NCI-H510A (cell line): ENCODE measurements around the gene HMGCS1.
A peak's percentile ranks its signal among the peaks of the same experiment; 100 is the strongest.
"Not testable (repeated sequence)": the region's sequence is repeated elsewhere in the genome, so short reads cannot be mapped to it uniquely, and the experiment has no call there.

Source experiments
- DNase-seq: peaks from one replicate; lab custom pipeline; 2025; lab: John Stamatoyannopoulos, UW

Gene HMGCS1

GRCh38 chr5:43313035-43313853 lies at the start of gene HMGCS1:
Gene HMGCS1 (minus strand): TSS chr5:43313412. CDS start chr5:43298965, 14,447 bp downstream.
- DNase-seq, result peak; percentile 98

- no peak for DNase-seq
These were observed 45.5 kb upstream of the HMGCS1 start for GRCh38 chr5:43358726-43359125.

- no peak for DNase-seq
These were observed 45.1 kb upstream of the HMGCS1 start for GRCh38 chr5:43358301-43358700.

GRCh38 chr5:43357878-43358281 lies 44.7 kb upstream of the HMGCS1 start:
- DNase-seq, result no peak

- DNase-seq, result no peak
These were observed 43.9 kb upstream of the HMGCS1 start for GRCh38 chr5:43357067-43357466.

- no peak for DNase-seq
These were observed 41.6 kb upstream of the HMGCS1 start for GRCh38 chr5:43354774-43355173.

- no peak for DNase-seq
These were observed 40.5 kb upstream of the HMGCS1 start for GRCh38 chr5:43353668-43354067.

GRCh38 chr5:43352915-43353314 lies 39.7 kb upstream of the HMGCS1 start:
- no peak for DNase-seq

GRCh38 chr5:43352131-43352530 lies 38.9 kb upstream of the HMGCS1 start:
- no peak for DNase-seq

GRCh38 chr5:43348861-43349363 lies 35.7 kb upstream of the HMGCS1 start:
- no peak for DNase-seq

- DNase-seq, result no peak
These were observed 35.0 kb upstream of the HMGCS1 start for GRCh38 chr5:43348207-43348606.

GRCh38 chr5:43338862-43339261 lies 25.6 kb upstream of the HMGCS1 start:
- DNase-seq, result no peak

GRCh38 chr5:43336159-43336558 lies 22.9 kb upstream of the HMGCS1 start:
- DNase-seq, result no peak

GRCh38 chr5:43335681-43336080 lies 22.5 kb upstream of the HMGCS1 start:
- DNase-seq, result no peak

- no peak for DNase-seq
These were observed 19.2 kb upstream of the HMGCS1 start for GRCh38 chr5:43332401-43332800.

- DNase-seq, result not testable (repeated sequence)
These were observed 12.4 kb upstream of the HMGCS1 start for GRCh38 chr5:43325624-43326023.

- not testable (repeated sequence) for DNase-seq
These were observed 10.3 kb upstream of the HMGCS1 start for GRCh38 chr5:43323488-43323887.

- DNase-seq, result no peak
These were observed 7.6 kb upstream of the HMGCS1 start for GRCh38 chr5:43320846-43321245.

- no peak for DNase-seq
These were observed 3.2 kb upstream of the HMGCS1 start for GRCh38 chr5:43316421-43316820.

- no peak for DNase-seq
These were observed 2.5 kb upstream of the HMGCS1 start for GRCh38 chr5:43315682-43316081.

- no peak for DNase-seq
These were observed 2.1 kb upstream of the HMGCS1 start for GRCh38 chr5:43315263-43315662.

GRCh38 chr5:43314724-43315123 lies 1.5 kb upstream of the HMGCS1 start:
- no peak for DNase-seq

GRCh38 chr5:43313854-43314457 lies 744 bp upstream of the HMGCS1 start:
- no peak for DNase-seq

- DNase-seq, result no peak
These were observed 545 bp downstream of the HMGCS1 start for GRCh38 chr5:43312699-43313034.
